ENCODE measurements around the gene EEF1A2.
"Not testable (repeated sequence)": the region's sequence is repeated elsewhere in the genome, so short reads cannot be mapped to it uniquely, and the experiment has no call there.

DNA sequence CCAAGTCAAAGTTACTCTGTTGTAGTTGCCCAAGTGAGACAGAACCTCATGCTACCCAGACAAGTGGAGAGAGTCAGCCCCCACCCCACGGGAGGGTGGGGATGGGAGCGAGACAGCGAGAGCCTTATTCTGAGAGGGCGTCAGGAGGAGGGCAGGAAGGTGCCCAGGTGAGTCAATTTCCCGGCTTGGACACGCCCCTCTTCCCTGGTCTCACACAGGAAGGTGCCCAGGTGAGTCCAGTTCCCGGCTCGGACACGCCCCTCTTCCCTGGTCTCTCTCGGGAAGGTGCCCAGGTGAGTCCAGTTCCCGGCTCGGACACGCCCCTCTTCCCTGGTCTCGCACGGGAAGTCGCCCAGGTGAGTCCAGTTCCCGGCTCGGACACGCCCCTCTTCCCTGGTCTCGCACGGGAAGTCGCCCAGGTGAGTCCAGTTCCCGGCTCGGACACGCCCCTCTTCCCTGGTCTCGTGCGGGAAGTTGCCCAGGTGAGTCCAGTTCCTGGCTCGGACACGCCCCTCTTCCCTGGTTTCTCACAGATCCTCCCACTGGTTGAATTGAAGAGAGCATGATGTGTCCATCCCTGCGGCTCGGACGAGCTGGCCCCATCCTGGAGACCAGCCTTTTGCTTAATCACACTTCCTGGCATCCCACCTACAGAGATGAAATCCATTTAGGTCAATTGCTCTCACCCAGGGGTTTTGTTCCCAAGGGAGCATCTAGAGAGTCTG lies 19.0 kb downstream of the EEF1A2 start:
- TF ChIP-seq, protein P1, sequence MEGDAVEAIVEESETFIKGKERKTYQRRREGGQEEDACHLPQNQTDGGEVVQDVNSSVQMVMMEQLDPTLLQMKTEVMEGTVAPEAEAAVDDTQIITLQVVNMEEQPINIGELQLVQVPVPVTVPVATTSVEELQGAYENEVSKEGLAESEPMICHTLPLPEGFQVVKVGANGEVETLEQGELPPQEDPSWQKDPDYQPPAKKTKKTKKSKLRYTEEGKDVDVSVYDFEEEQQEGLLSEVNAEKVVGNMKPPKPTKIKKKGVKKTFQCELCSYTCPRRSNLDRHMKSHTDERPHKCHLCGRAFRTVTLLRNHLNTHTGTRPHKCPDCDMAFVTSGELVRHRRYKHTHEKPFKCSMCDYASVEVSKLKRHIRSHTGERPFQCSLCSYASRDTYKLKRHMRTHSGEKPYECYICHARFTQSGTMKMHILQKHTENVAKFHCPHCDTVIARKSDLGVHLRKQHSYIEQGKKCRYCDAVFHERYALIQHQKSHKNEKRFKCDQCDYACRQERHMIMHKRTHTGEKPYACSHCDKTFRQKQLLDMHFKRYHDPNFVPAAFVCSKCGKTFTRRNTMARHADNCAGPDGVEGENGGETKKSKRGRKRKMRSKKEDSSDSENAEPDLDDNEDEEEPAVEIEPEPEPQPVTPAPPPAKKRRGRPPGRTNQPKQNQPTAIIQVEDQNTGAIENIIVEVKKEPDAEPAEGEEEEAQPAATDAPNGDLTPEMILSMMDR (conservative IDR thresholded peaks at IDR 0.05) = not testable (repeated sequence)
- not testable (repeated sequence) for TF ChIP-seq EZH2 (IDR thresholded peaks at IDR 0.05; ENCODE audit: low read depth)

Data from PC-9 (cell line).